Heart left ventricle (tissue), 16 donors: ENCODE data around the gene VKORC1L1. TPM values are rescaled to one million over a fixed set of nuclear protein-coding genes. Genes with fewer than 3 reads are reported as not detected.
"Not testable (repeated sequence)": the region's sequence is repeated elsewhere in the genome, so short reads cannot be mapped to it uniquely, and the experiment has no call there.

Experiments
- ATAC-seq, 4 donors: fragments of 200-7000 bp; cut with Tn5 transposase; one replicate each; pipeline ENCODE4 v1.9.1; 2020 to 2022; ENCODE audit warnings: moderate library complexity in 4 of 4, mild to moderate bottlenecking in 3 of 4, moderate number of reproducible peaks in 1 of 4
- DNase-seq, 5 donors: peaks; one replicate each; pipeline ENCODE4 v3.0.0-alpha.2; 2020
- H3K27ac ChIP-seq, 12 donors: fragments of 200-600 bp; sonication (generic) in 4 of 12; one replicate each; pipeline versions ENCODE4 v1.5.0 to v1.8.0; 2016 to 2022; ENCODE audit warnings: mild to moderate bottlenecking in 2 of 12
- H3K27me3 ChIP-seq, 9 donors: fragments of 200-600 bp; sonication (generic) in 2 of 9; one replicate each; pipeline versions ENCODE4 v1.5.1 to v1.8.0; 2016 to 2022; ENCODE audit warnings: mild to moderate bottlenecking in 3 of 9
- H3K36me3 ChIP-seq, 9 donors: fragments of 200-600 bp; sonication (generic) in 2 of 9; one replicate each; pipeline versions ENCODE4 v1.5.0 to v1.8.0; 2018 to 2022; ENCODE audit warnings: mild to moderate bottlenecking in 2 of 9
- H3K4me1 ChIP-seq, 12 donors: fragments of 200-600 bp; sonication (generic) in 4 of 12; one replicate each; pipeline versions ENCODE4 v1.5.0 to v1.8.0; 2016 to 2022; ENCODE audit warnings: mild to moderate bottlenecking in 3 of 12
- H3K4me3 ChIP-seq, 12 donors: fragments of 200-600 bp; sonication (generic) in 4 of 12; one replicate each; pipeline versions ENCODE4 v1.5.0 to v1.8.0; 2017 to 2022; ENCODE audit warnings: mild to moderate bottlenecking in 9 of 12, moderate library complexity in 4 of 12
- H3K9me3 ChIP-seq, 12 donors: fragments of 200-600 bp; sonication (generic) in 4 of 12; one replicate each; pipeline versions ENCODE4 v1.5.0 to v1.8.0; 2016 to 2022; ENCODE audit warnings: mild to moderate bottlenecking in 1 of 12
- CTCF ChIP-seq, 12 donors: fragments of 200-600 bp; sonication (generic) in 4 of 12; IDR thresholded peaks; one replicate each; pipeline versions ENCODE4 v1.5.0 to v1.8.0; 2018 to 2022; ENCODE audit warnings: antibody characterized with exemption in 12 of 12, mild to moderate bottlenecking in 5 of 12
- POLR2A ChIP-seq, 2 donors: fragments of 450-650 bp; IDR thresholded peaks; one replicate each; pipeline ENCODE4 v1.6.1; 2017; ENCODE audit warnings: antibody characterized with exemption in 2 of 2, mild to moderate bottlenecking in 2 of 2, moderate library complexity in 2 of 2
- WGBS, 4 donors: extraction: QIAGEN DNeasy Blood & Tissue Kit in 2 of 4; methylation state at CpG; one replicate each; pipeline versions ENCODE4 v1.1.5 to v1.1.7; 2013 to 2018; 5-methylcytosine and 5-hydroxymethylcytosine counted together
- intact Hi-C, 10 donors: fragments of 100-400 bp; cut with DNase I; formaldehyde crosslinking; loops; one replicate each; pipeline versions ENCODE4 v1.11.1 to v1.14.2; 2022
- polyA plus RNA-seq, 2 donors: library from polyadenylated mRNA; stranded (reverse); fragments of 200-250 nt; gene quantifications; one replicate each; pipeline ENCODE4 v1.2.3, GENCODE V29; 2013
- total RNA-seq, 9 donors: library from RNA; depleted of rRNA in 2 of 9; stranded (reverse); fragments of >200 nt in 2 of 9; fragmentation: NEBNext Ultra II Directional in 3 of 9; extraction: Animal tissue kit (Norgen Biotek cat#: 25700) in 3 of 9; gene quantifications; one replicate each; pipeline versions ENCODE4 v1.1.0 to v1.2.4, GENCODE V29; 2016 to 2023
- donor health status: ischemic (EF 13 %, LVEDD 7.1; RV severe dilation, severe dysfunction).
- donor health status: healthy with polysubstance abuse.
- donor health status: DM: no; HTN: yes; CAD: no.
- donor health status: DM: no; HTN: no; CAD: no.
- donor health status: ischemic (EF 25% LVEDD 6.9; RV normal size, moderate dysfunction).
- donor health status: ischemic (EF 25% LVEDD 5.7; RV mildly dilated, moderate dysfunction).
- donor health status: healthy.
- donor health status: DM: yes; HTN: yes; CAD: no.
- donor health status: ischemic (EF 35%, LVEDD 5.7; RV mildly dilated, moderate dysfunction).
- donor health status: nonischemic (EF 11% LVEDD 7.7; RV severe dilation, severe dysfunction).
- donor health status: DM: yes; HTN: yes; CAD: no.
- donor health status: PGD.
- donor health status: ischemic (EF 29% LVEDD 5.4; RV normal size, mild dysfunction).
- donor health status: nonischemic (EF 23%, LVEDD 6.1; RV moderate dilation, normal function).

The VKORC1L1 gene
- total and polyA plus RNA-seq, 11 donors = 5.0 to 24.9 (median 18.6) TPM

GRCh38 chr7:65962033-65962432 is 89.2 kb downstream of the VKORC1L1 start:
- ATAC-seq (no peak), DNase-seq (no peak)
- Histone ChIP-seq H3K9me3 (no peaks in the 10 kb centered on the region), H3K4me1 (no peaks in the 10 kb centered on the region), H3K27me3 (no peaks in the 10 kb centered on the region), H3K27ac (no peak overlapping the region), H3K36me3 (peaks cover 0 to 100% (median 92%) of the 10 kb centered on the region in 9 donors), H3K4me3 (no peak overlapping the region)
- WGBS, 4 donors = 83 to 91% (median 89%) methylated on average over 5 to 6 of the region's 6 CpGs
- no peak for TF ChIP-seq POLR2A (IDR thresholded peaks at IDR 0.05)
- no peak for TF ChIP-seq CTCF (IDR thresholded peaks at IDR 0.05)
- intact Hi-C loops = no loop called here

- DNase-seq, ATAC-seq, H3K27me3 ChIP-seq, H3K4me1 ChIP-seq, H3K9me3 ChIP-seq, H3K27ac ChIP-seq, intact Hi-C loops, H3K4me3 ChIP-seq: not testable (repeated sequence)
- peaks cover 0 to 100% (median 99%) of the 10 kb centered on the region in 9 donors for H3K36me3 ChIP-seq
- WGBS, 4 donors = 90 to 95% (median 93%) methylated on average over 3 of the region's 3 CpGs
Measured at GRCh38 chr7:65964671-65965070, 91.8 kb downstream of the VKORC1L1 start.

- 88 to 96% (median 95%) methylated on average over 6 of the region's 6 CpGs for WGBS, 4 donors
- intact Hi-C loops = no loop called here
- H3K36me3 ChIP-seq = peaks cover 0 to 100% (median 99%) of the 10 kb centered on the region in 9 donors
Measured at GRCh38 chr7:65966146-65966545, 93.3 kb downstream of the VKORC1L1 start.

GRCh38 chr7:65967361-65968155 is 94.7 kb downstream of the VKORC1L1 start:
- DNase-seq = no peak
- 94 to 96% (median 95%) methylated on average over 15 to 17 of the region's 17 CpGs for WGBS, 4 donors
- intact Hi-C loops = no loop called here

More at GRCh38 chr7:65966146-65966545, 93.3 kb downstream of the VKORC1L1 start:
- H3K4me1 ChIP-seq = no peaks in the 10 kb centered on the region
- DNase-seq = no peak
- H3K4me3 ChIP-seq = no peak overlapping the region
- TF ChIP-seq POLR2A (IDR thresholded peaks at IDR 0.05) (no peak), CTCF (IDR thresholded peaks at IDR 0.05) (no peak)
- H3K27ac ChIP-seq = no peak overlapping the region
- ATAC-seq = no peak
- no peaks in the 10 kb centered on the region for H3K9me3 ChIP-seq
- H3K27me3 ChIP-seq = no peaks in the 10 kb centered on the region

More at GRCh38 chr7:65967361-65968155, 94.7 kb downstream of the VKORC1L1 start:
- no peak for ATAC-seq
- Histone ChIP-seq H3K36me3 (peaks cover 0 to 100% (median 98%) of the 10 kb centered on the region in 9 donors), H3K27me3 (no peaks in the 10 kb centered on the region), H3K9me3 (no peaks in the 10 kb centered on the region), H3K27ac (no peak overlapping the region), H3K4me1 (no peaks in the 10 kb centered on the region), H3K4me3 (no peak overlapping the region)
- TF ChIP-seq CTCF (IDR thresholded peaks at IDR 0.05) (no peak), POLR2A (IDR thresholded peaks at IDR 0.05) (no peak)
